Trophoblast cell (in vitro differentiated cells and primary cell): ENCODE measurements around the gene RAD51B.

Experiments
- DNase-seq, 2 donors: peaks; one replicate each; pipeline ENCODE4 v3.0.0-alpha.2; 2016
- H2AFZ ChIP-seq: 2 replicates; pipeline ENCODE4 v1.6.1; 2013; ENCODE audit warnings: low read length, moderate library complexity, mild to moderate bottlenecking; ENCODE audit not compliant: insufficient read depth, poor library complexity
- H2AK5ac ChIP-seq: 2 replicates; pipeline ENCODE4 v1.6.1; 2013; ENCODE audit warnings: mild to moderate bottlenecking, low read length
- H2BK120ac ChIP-seq: 2 replicates; pipeline ENCODE4 v1.6.1; 2013; ENCODE audit warnings: low read length, mild to moderate bottlenecking, moderate library complexity; ENCODE audit not compliant: insufficient read depth, poor library complexity
- H2BK12ac ChIP-seq: 2 replicates; pipeline ENCODE4 v1.6.1; 2013; ENCODE audit warnings: mild to moderate bottlenecking, low read length, moderate library complexity
- H2BK5ac ChIP-seq: 2 replicates; pipeline ENCODE4 v1.6.1; 2013; ENCODE audit warnings: low read length, low read depth, moderate library complexity, mild to moderate bottlenecking; ENCODE audit not compliant: poor library complexity
- H3K14ac ChIP-seq: 2 replicates; pipeline ENCODE4 v1.6.1; 2013; ENCODE audit warnings: mild to moderate bottlenecking, low read length
- H3K18ac ChIP-seq: 2 replicates; pipeline ENCODE4 v1.6.1; 2013; ENCODE audit warnings: mild to moderate bottlenecking, low read length
- H3K23ac ChIP-seq: 2 replicates; pipeline ENCODE4 v1.6.1; 2013; ENCODE audit warnings: low read length
- H3K27ac ChIP-seq: 2 replicates; pipeline ENCODE4 v1.5.1; 2013; ENCODE audit warnings: low read depth, mild to moderate bottlenecking, inconsistent platforms, low read length, moderate library complexity
- H3K27me3 ChIP-seq: 2 replicates; pipeline ENCODE4 v1.6.1; 2013; ENCODE audit warnings: inconsistent platforms, mild to moderate bottlenecking, low read length, moderate library complexity; ENCODE audit not compliant: insufficient read depth
- H3K36me3 ChIP-seq, 2 experiments: 1 replicate in 1 of 2; 2 replicates in 1 of 2; pipeline ENCODE4 v1.6.1; 2013; ENCODE audit warnings: low read length in 2 of 2, mild to moderate bottlenecking in 2 of 2, moderate library complexity in 1 of 2; ENCODE audit not compliant: insufficient read depth in 2 of 2, control insufficient read depth in 1 of 2
- H3K4ac ChIP-seq: 2 replicates; pipeline ENCODE4 v1.6.1; 2013; ENCODE audit warnings: low read depth, mild to moderate bottlenecking, low read length, moderate library complexity
- H3K4me1 ChIP-seq, 2 experiments: 1 replicate in 1 of 2; 2 replicates in 1 of 2; pipeline ENCODE4 v1.6.1; 2013; ENCODE audit warnings: low read length in 2 of 2, mild to moderate bottlenecking in 2 of 2, moderate library complexity in 1 of 2; ENCODE audit not compliant: insufficient read depth in 2 of 2, control insufficient read depth in 1 of 2
- H3K4me2 ChIP-seq: 2 replicates; pipeline ENCODE4 v1.6.1; 2013; ENCODE audit warnings: inconsistent platforms, mild to moderate bottlenecking, low read length, moderate library complexity
- H3K4me3 ChIP-seq: 2 replicates; pipeline ENCODE4 v1.5.1; 2013; ENCODE audit warnings: mild to moderate bottlenecking, low read depth, low read length, inconsistent platforms
- H3K79me1 ChIP-seq: one replicate; pipeline ENCODE4 v1.6.1; 2013; ENCODE audit warnings: low read length
- H3K79me2 ChIP-seq: 2 replicates; pipeline ENCODE4 v1.6.1; 2013; ENCODE audit warnings: low read length, mild to moderate bottlenecking; ENCODE audit not compliant: control insufficient read depth, insufficient read depth, poor library complexity
- H3K9ac ChIP-seq: 2 replicates; pipeline ENCODE4 v1.6.1; 2013; ENCODE audit warnings: mild to moderate bottlenecking, low read length
- H3K9me3 ChIP-seq: 2 replicates; pipeline ENCODE4 v1.6.1; 2013; ENCODE audit warnings: low read depth, mild to moderate bottlenecking, control low read depth, inconsistent platforms, low read length; ENCODE audit not compliant: insufficient read depth
- H4K12ac ChIP-seq: 2 replicates; pipeline ENCODE4 v1.6.1; 2013; ENCODE audit warnings: low read depth, mild to moderate bottlenecking, low read length, moderate library complexity
- H4K8ac ChIP-seq: 2 replicates; pipeline ENCODE4 v1.6.1; 2013; ENCODE audit warnings: low read depth, mild to moderate bottlenecking, low read length, moderate library complexity
- H4K91ac ChIP-seq: one replicate; pipeline ENCODE4 v1.6.1; 2013; ENCODE audit warnings: low read depth, mild to moderate bottlenecking, low read length, moderate library complexity
- WGBS: extraction: QIAGEN DNeasy Blood & Tissue Kit; methylation state at CpG from one replicate; pipeline ENCODE4 v1.1.7; 2013; ENCODE audit warnings: missing lambda C conversion rate; ENCODE audit not compliant: insufficient read length, insufficient coverage; ENCODE audit errors: extremely low coverage; 5-methylcytosine and 5-hydroxymethylcytosine counted together

Gene RAD51B

GRCh38 chr14:68612049-68612448, 792.5 kb downstream of the RAD51B start:
- Histone ChIP-seq H3K23ac (no peak overlapping the region), H2BK120ac (peak overlapping the region; percentile 20), H2BK12ac (peak overlapping the region; percentile 92), H3K9me3 (no peaks in the 10 kb centered on the region), H3K4ac (no peak overlapping the region), H3K18ac (peak overlapping the region; percentile 2), H3K9ac (no peak overlapping the region), H3K27ac (peak overlapping the region; percentile 35), H3K79me2 (peaks cover 1% of the 10 kb centered on the region), H3K4me2 (no peak overlapping the region), H4K12ac (no peak overlapping the region), H3K79me1 (peaks cover 33% of the 10 kb centered on the region), H3K27me3 (no peaks in the 10 kb centered on the region), H4K8ac (no peak overlapping the region), H2AK5ac (peak overlapping the region; percentile 15), H2AFZ (no peak overlapping the region), H4K91ac (peak overlapping the region; percentile 46), H3K4me3 (no peak overlapping the region), H2BK5ac (peak overlapping the region; percentile 43), H3K4me1 (peaks cover 23 to 29% of the 10 kb centered on the region in 2 experiments), H3K14ac (peak overlapping the region; percentile 17), H3K36me3 (no peaks in the 10 kb centered on the region)
- WGBS = no CpG with 5 or more reads among the region's 5 CpGs
- no peak for DNase-seq

DNA sequence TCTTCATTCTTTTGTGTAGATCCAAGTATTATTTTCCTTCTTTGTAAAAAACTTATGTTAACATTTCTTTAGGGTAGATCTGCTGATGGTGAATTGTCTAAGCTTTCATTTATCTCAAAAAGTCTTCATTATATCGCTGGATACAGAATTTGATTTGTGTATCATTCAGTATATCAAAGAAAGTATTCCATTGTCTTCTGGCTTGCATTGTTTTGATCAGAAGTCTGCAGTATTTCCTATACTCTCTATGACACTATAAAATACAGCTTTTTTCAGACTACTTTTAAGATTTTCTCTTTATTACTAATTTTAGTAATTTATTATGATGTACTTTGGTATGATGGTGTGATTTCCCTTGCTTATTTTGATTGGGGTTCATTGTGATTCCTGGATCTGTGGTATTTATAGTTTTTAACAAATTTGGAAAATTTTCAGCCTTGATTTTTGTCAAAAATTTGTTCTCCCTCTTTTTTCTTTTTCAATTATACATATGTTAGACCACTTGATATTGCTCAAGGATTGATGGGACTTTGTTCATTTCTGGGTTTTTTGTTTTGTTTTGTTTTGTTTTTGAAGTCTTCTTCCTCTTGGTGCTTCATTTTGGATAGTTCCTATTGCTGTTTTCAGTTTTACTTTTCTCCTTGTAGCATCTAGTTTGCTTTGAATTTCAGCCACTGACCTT, 796.8 kb downstream of the RAD51B start:
- Histone ChIP-seq H4K8ac (no peak overlapping the region), H3K27ac (no peak overlapping the region), H2AFZ (no peak overlapping the region), H3K9me3 (no peaks in the 10 kb centered on the region), H2BK120ac (no peak overlapping the region), H3K23ac (no peak overlapping the region), H2BK12ac (no peak overlapping the region), H3K4me1 (peaks cover 11 to 16% of the 10 kb centered on the region in 2 experiments), H4K12ac (no peak overlapping the region), H2AK5ac (no peak overlapping the region), H3K27me3 (no peaks in the 10 kb centered on the region), H3K9ac (no peak overlapping the region), H3K4me3 (no peak overlapping the region), H3K14ac (no peak overlapping the region), H3K79me1 (peaks cover 29% of the 10 kb centered on the region), H3K18ac (no peak overlapping the region), H4K91ac (no peak overlapping the region), H2BK5ac (no peak overlapping the region), H3K4me2 (no peak overlapping the region), H3K36me3 (no peaks in the 10 kb centered on the region), H3K4ac (no peak overlapping the region), H3K79me2 (peaks cover 5% of the 10 kb centered on the region)
- no peak for DNase-seq
- WGBS = no CpG with 5 or more reads among the region's 1 CpG

GRCh38 chr14:68619790-68620574, 800.4 kb downstream of the RAD51B start:
- WGBS = no CpG with 5 or more reads among the region's 4 CpGs
- Histone ChIP-seq H4K12ac (no peak overlapping the region), H4K8ac (peak overlapping the region; percentile 76), H2AK5ac (peak overlapping the region; percentile 92), H2BK12ac (peak overlapping the region; percentile 85), H3K36me3 (peaks cover 0 to 2% of the 10 kb centered on the region in 2 experiments), H3K18ac (no peak overlapping the region), H3K4me2 (peak overlapping the region; percentile 2), H3K4me1 (peaks cover 22 to 39% of the 10 kb centered on the region in 2 experiments), H2AFZ (no peak overlapping the region), H3K79me1 (peaks cover 51% of the 10 kb centered on the region), H3K79me2 (peaks cover 7% of the 10 kb centered on the region), H4K91ac (peak overlapping the region; percentile 95), H2BK5ac (peak overlapping the region; percentile 94), H3K23ac (no peak overlapping the region), H3K27me3 (no peaks in the 10 kb centered on the region), H3K4me3 (no peak overlapping the region), H3K9ac (no peak overlapping the region), H3K4ac (peak overlapping the region; percentile 66), H3K14ac (peak overlapping the region; percentile 86), H3K27ac (peak overlapping the region; percentile 98), H3K9me3 (no peaks in the 10 kb centered on the region), H2BK120ac (peak overlapping the region; percentile 96)
- DNase-seq = peak; percentile 87 to 92

- no CpG with 5 or more reads among the region's 6 CpGs for WGBS
- Histone ChIP-seq H3K4ac (peak overlapping the region; percentile 83), H3K4me3 (no peak overlapping the region)
Measured at GRCh38 chr14:68621400-68622365, 802.1 kb downstream of the RAD51B start.

More at GRCh38 chr14:68621400-68622365, 802.1 kb downstream of the RAD51B start:
- Histone ChIP-seq H4K8ac (peak overlapping the region; percentile 68), H4K12ac (peak overlapping the region; percentile 31), H3K23ac (no peak overlapping the region), H2AFZ (peak overlapping the region; percentile 51), H3K27me3 (no peaks in the 10 kb centered on the region), H3K9me3 (no peaks in the 10 kb centered on the region), H2BK12ac (peak overlapping the region; percentile 99), H4K91ac (peak overlapping the region; percentile 96), H3K36me3 (peaks cover 0 to 2% of the 10 kb centered on the region in 2 experiments), H2AK5ac (peak overlapping the region; percentile 98), H3K18ac (peak overlapping the region; percentile 94), H2BK120ac (peak overlapping the region; percentile 91), H3K9ac (no peak overlapping the region), H3K79me1 (peaks cover 66% of the 10 kb centered on the region), H3K14ac (peak overlapping the region; percentile 89), H2BK5ac (peak overlapping the region; percentile 53), H3K4me1 (peaks cover 35 to 54% of the 10 kb centered on the region in 2 experiments), H3K27ac (peak overlapping the region; percentile 91), H3K4me2 (no peak overlapping the region), H3K79me2 (peaks cover 9% of the 10 kb centered on the region)
- DNase-seq = peak in 1 of 2 donors; percentile 89
